Ovary (tissue), 3 donors: ENCODE results near the gene DNASE1L3.

Experiments
- CTCF ChIP-seq, 3 donors: fragments of 450-650 bp in 2 of 3; fragments of 200-600 bp in 1 of 3; IDR thresholded peaks; one replicate each; pipeline versions ENCODE4 v1.5.1 to v1.8.0; 2016 to 2022; ENCODE audit warnings: antibody characterized with exemption in 3 of 3, mild to moderate bottlenecking in 1 of 3
- POLR2A ChIP-seq: fragments of 450-650 bp; IDR thresholded peaks from one replicate; pipeline ENCODE4 v1.6.1; 2017; ENCODE audit warnings: antibody characterized with exemption, mild to moderate bottlenecking, moderate library complexity
- donor health status: DM: no; HTN: no; CAD: no.

GRCh38 chr3:58218904-58219303, 8.1 kb upstream of the DNASE1L3 start:
- TF ChIP-seq CTCF (IDR thresholded peaks at IDR 0.05) (no peak), POLR2A (no peak)
